Naive thymus-derived CD8-positive, alpha-beta T cell (primary cell): Measurements from ENCODE around the gene CA14. TPM values are rescaled to one million over a fixed set of nuclear protein-coding genes. Genes with fewer than 3 reads are reported as not detected.
"Not testable (repeated sequence)": the region's sequence is repeated elsewhere in the genome, so short reads cannot be mapped to it uniquely, and the experiment has no call there.

Experiments
- ATAC-seq, 2 donors: fragments of 150-1000 bp; cut with Tn5 transposase in 1 of 2; sonication (Bioruptor Pico), chemical (Tn5 transposase) in 1 of 2; 1 replicate in 1 of 2; 2 replicates in 1 of 2; pipeline ENCODE4 v1.10.0; 2021; ENCODE audit warnings: mild to moderate bottlenecking in 2 of 2, moderate library complexity in 2 of 2
- POLR2A ChIA-PET: fragments of 350-600 bp; sonication (Branson Sonifier 250); formaldehyde crosslinking; loops from one replicate; lab custom pipeline; 2021; ENCODE audit warnings: antibody characterized with exemption; lab: Charles Lee
- DNase-seq, 10 donors: peaks; one replicate each; pipeline versions ENCODE4 v3.0.0 to v3.0.0-alpha.2; 2020 to 2022
- H3K27ac Mint-ChIP-seq, 10 donors: one replicate each; pipeline ENCODE4 v1.8.0; 2020 to 2022; ENCODE audit warnings: mild to moderate bottlenecking in 10 of 10, mixed read lengths in 10 of 10, moderate library complexity in 4 of 10, inconsistent platforms in 1 of 10
- H3K27me3 Mint-ChIP-seq, 5 donors: one replicate each; pipeline ENCODE4 v1.8.0; 2021 to 2022; ENCODE audit warnings: mixed read lengths in 5 of 5
- H3K36me3 Mint-ChIP-seq, 3 donors: one replicate each; pipeline ENCODE4 v1.8.0; 2020 to 2022; ENCODE audit warnings: mixed read lengths in 3 of 3, mild to moderate bottlenecking in 2 of 3, inconsistent platforms in 1 of 3
- H3K4me1 Mint-ChIP-seq, 4 donors: one replicate each; pipeline ENCODE4 v1.8.0; 2021 to 2022; ENCODE audit warnings: mixed read lengths in 4 of 4
- H3K4me3 Mint-ChIP-seq, 10 donors: one replicate each; pipeline ENCODE4 v1.8.0; 2020 to 2022; ENCODE audit warnings: mild to moderate bottlenecking in 10 of 10, mixed read lengths in 10 of 10, moderate library complexity in 6 of 10, inconsistent platforms in 1 of 10
- H3K9me3 Mint-ChIP-seq, 9 donors: one replicate each; pipeline ENCODE4 v1.8.0; 2020 to 2022; ENCODE audit warnings: mixed read lengths in 9 of 9, mild to moderate bottlenecking in 3 of 9, inconsistent platforms in 1 of 9, moderate library complexity in 1 of 9
- polyA plus RNA-seq, 3 donors: library from polyadenylated mRNA; unstranded; fragments of 300-500 nt; fragmentation: Illumina TruSeq; gene quantifications; one replicate each; pipeline ENCODE4 v1.2.3, GENCODE V29; 2021
- total RNA-seq, 8 experiments: library from RNA in 2 of 8; stranded (reverse) in 2 of 8; gene quantifications; one replicate each; pipeline ENCODE4 v1.2.3 and lab custom pipeline; 2021 to 2026

CA14 gene
- total RNA-seq (not detected), polyA plus RNA-seq (1 to 10 TPM in 1 of 3 donors, under 1 TPM in 2; 0.20 to 1.0 (median 0.37) TPM), total RNA-seq (lab: John Stamatoyannopoulos, UW) (0 reads per million in 6 experiments)

DNA sequence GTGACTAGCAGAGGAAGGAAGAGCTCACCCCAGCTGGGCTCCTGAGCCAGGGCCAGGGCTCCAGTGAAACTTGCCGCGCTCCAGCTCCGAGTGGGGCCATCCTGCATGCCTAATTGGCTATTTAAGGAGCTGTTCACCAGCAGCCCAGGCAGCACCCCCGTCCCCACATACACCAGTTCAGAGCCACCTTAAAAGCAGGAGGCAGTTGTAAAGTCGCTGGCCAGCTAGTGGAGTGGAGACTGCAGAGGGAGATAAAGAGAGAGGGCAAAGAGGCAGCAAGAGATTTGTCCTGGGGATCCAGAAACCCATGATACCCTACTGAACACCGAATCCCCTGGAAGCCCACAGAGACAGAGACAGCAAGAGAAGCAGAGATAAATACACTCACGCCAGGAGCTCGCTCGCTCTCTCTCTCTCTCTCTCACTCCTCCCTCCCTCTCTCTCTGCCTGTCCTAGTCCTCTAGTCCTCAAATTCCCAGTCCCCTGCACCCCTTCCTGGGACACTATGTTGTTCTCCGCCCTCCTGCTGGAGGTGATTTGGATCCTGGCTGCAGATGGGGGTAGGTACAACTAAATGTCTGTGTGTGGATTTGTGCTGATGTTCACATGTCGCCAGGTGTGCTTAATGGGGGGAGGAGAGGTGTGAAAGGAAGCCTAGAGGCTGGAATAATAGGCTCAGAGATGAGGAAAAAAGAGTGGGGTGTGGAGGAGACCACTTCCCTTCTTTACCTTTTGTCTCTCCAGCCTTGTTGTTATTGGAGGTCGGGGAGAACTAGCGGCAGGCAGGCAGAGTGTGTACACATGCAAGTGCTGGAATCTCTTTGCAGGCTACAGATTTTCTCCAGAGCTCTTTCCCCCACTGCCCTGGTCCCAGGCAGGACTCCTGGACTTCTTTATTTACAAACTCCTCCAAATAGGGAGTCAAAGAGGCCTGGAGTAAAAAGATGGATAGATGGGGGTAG is at the start of gene CA14:
Gene CA14 (plus strand): TSS at position 151 of the 962 bp plus-strand sequence. CDS start 355 bp downstream, at position 506.
- Mint-ChIP-seq H3K4me1 (peaks cover 10 to 24% (median 18%) of the 10 kb centered on the region in 4 donors), H3K36me3 (no peaks in the 10 kb centered on the region), H3K27me3 (peaks cover 6 to 35% (median 33%) of the 10 kb centered on the region in 5 donors), H3K9me3 (no peaks in the 10 kb centered on the region), H3K27ac (peak within 1 kb of the TSS in 5 of 10 donors; percentile 44 to 80 (median 73)), H3K4me3 (peak within 1 kb of the TSS in 3 of 10 donors; percentile 12 to 38 (median 22))
- DNase-seq (no peak), ATAC-seq (no peak)
- POLR2A ChIA-PET = interaction anchor here (0.6 to 2.6 kb wide), 3 partner anchors 11 to 877 kb away, joined by 3 to 11 read pairs (median 5); partner anchors contain the start of gene APH1A

GRCh38 chr1:150208460-150208859 is 49.1 kb upstream of the CA14 start:
- H3K4me3 Mint-ChIP-seq, H3K36me3 Mint-ChIP-seq, DNase-seq, H3K27me3 Mint-ChIP-seq, POLR2A ChIA-PET, H3K9me3 Mint-ChIP-seq, H3K4me1 Mint-ChIP-seq, H3K27ac Mint-ChIP-seq, ATAC-seq: not testable (repeated sequence)

DNA sequence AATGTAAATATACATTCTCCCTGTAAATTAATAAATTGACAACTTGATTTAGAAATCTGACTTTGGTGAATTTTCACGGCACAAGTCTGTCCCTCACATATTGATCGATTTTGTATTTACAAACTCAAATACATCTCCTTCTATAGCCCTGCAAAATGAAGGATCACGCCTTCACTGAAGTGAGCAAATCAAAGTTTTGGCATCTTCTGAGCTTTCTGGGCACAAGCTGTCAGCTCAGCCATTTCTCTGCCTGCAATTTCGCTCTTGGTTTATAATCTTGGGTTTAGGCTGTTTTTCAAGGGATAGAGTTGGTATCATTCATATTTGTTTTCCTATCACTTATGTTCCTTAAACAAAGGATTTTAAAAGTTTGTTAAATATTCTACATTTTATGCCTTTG is 47.5 kb upstream of the CA14 start:
- DNase-seq (no peak), ATAC-seq (no peak)
- no peaks in the 10 kb centered on the region for H3K36me3 Mint-ChIP-seq
- no peaks in the 10 kb centered on the region for H3K9me3 Mint-ChIP-seq
- H3K4me1 Mint-ChIP-seq = peaks cover 3 to 18% (median 15%) of the 10 kb centered on the region in 4 donors
- H3K27me3 Mint-ChIP-seq = peaks cover 0 to 2% (median 0%) of the 10 kb centered on the region in 5 donors
- H3K4me3 Mint-ChIP-seq = no peak overlapping the region
- no peak overlapping the region for H3K27ac Mint-ChIP-seq
- POLR2A ChIA-PET = no interaction called here

DNA sequence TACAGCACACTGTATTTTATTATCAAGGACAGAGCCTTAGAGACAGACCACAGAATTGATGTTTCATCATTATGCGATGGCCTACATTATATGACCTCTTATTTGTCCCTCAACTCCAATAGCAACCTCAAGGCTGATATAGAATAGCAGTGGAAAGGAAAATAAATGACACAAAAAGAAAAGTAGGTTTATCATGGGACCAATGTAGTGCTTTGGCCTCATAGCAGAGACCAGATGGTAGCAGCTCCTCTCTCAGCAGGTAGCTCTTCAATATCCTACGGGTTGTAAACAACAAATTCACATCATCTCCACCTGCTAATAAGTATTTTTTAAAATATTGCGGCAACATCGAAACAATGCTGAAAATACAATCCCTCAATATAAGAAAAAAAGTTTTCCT is 46.9 kb upstream of the CA14 start:
- H3K27me3 Mint-ChIP-seq = peaks cover 0 to 2% (median 0%) of the 10 kb centered on the region in 5 donors
- DNase-seq = no peak
- ATAC-seq = no peak
- H3K9me3 Mint-ChIP-seq = no peaks in the 10 kb centered on the region
- no peak overlapping the region for H3K27ac Mint-ChIP-seq
- peaks cover 3 to 18% (median 15%) of the 10 kb centered on the region in 4 donors for H3K4me1 Mint-ChIP-seq
- POLR2A ChIA-PET = no interaction called here
- no peak overlapping the region for H3K4me3 Mint-ChIP-seq
- H3K36me3 Mint-ChIP-seq = no peaks in the 10 kb centered on the region

GRCh38 chr1:150212070-150212469 is 45.5 kb upstream of the CA14 start:
- Mint-ChIP-seq H3K27ac (no peak overlapping the region), H3K27me3 (no peaks in the 10 kb centered on the region), H3K4me3 (no peak overlapping the region), H3K4me1 (peaks cover 3 to 18% (median 15%) of the 10 kb centered on the region in 4 donors), H3K9me3 (no peaks in the 10 kb centered on the region), H3K36me3 (no peaks in the 10 kb centered on the region)
- DNase-seq (no peak), ATAC-seq (no peak)
- POLR2A ChIA-PET = interaction anchor here (4.3 kb wide), 1 partner anchor 23 kb away, joined by 46 read pairs; the partner anchor contains the start of gene ANP32E

- peak overlapping the region; percentile 92 to 99 (median 95) for H3K27ac Mint-ChIP-seq
- no peaks in the 10 kb centered on the region for H3K27me3 Mint-ChIP-seq
- ATAC-seq (peak; percentile 99), DNase-seq (peak; percentile 81 to 95 (median 88))
- no peaks in the 10 kb centered on the region for H3K9me3 Mint-ChIP-seq
- POLR2A ChIA-PET = interaction anchor here (0.6 to 4.3 kb wide), 4 partner anchors 11 to 63 kb away, joined by 3 to 46 read pairs (median 4); partner anchors contain the start of genes ANP32E and PLEKHO1
- peak overlapping the region; percentile 85 to 96 (median 92) for H3K4me3 Mint-ChIP-seq
- H3K36me3 Mint-ChIP-seq = no peaks in the 10 kb centered on the region
- H3K4me1 Mint-ChIP-seq = peaks cover 3 to 18% (median 15%) of the 10 kb centered on the region in 4 donors
Measured at GRCh38 chr1:150213170-150214098, 44.1 kb upstream of the CA14 start.

DNA sequence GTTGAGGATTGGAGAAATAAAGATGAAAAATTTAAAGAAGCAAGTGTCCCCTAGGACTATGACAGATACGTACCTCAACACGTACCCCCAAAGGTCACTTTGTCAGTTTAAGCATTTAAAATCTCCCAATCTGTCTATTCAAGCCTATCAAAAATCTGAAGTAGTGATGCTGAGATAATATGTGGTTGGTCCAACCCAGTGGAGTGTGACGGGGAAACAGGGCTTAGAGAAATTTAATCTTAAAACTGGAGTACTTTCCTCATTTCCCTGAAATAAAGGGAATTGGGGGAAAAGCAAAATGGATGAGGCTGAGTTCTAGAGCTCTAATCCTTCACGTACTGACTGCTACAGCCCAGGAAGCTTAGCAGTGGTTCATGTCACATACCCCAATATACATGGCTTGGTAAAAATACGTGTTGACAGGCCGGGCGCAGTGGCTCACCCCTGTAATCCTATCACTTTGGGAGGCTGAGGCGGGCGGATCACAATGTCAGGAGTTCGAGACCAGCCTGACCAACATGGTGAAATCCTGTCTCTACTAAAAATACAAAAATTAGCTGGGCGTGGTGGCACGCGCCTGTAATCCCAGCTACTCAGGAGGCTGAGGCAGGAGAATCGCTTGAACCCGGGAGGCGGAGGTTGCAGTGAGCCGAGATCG is 43.3 kb upstream of the CA14 start:
- H3K36me3 Mint-ChIP-seq, DNase-seq, H3K27me3 Mint-ChIP-seq, H3K9me3 Mint-ChIP-seq, ATAC-seq: not testable (repeated sequence)
- POLR2A ChIA-PET = interaction anchor here (0.7 to 4.3 kb wide), 5 partner anchors 10 to 273 kb away, joined by 3 to 46 read pairs (median 3); partner anchors contain the start of genes ANP32E and TARS2
- peaks cover 3 to 18% (median 15%) of the 10 kb centered on the region in 4 donors for H3K4me1 Mint-ChIP-seq
- H3K27ac Mint-ChIP-seq = peak overlapping the region; percentile 92 to 99 (median 95)
- peak overlapping the region; percentile 85 to 96 (median 92) for H3K4me3 Mint-ChIP-seq

DNA sequence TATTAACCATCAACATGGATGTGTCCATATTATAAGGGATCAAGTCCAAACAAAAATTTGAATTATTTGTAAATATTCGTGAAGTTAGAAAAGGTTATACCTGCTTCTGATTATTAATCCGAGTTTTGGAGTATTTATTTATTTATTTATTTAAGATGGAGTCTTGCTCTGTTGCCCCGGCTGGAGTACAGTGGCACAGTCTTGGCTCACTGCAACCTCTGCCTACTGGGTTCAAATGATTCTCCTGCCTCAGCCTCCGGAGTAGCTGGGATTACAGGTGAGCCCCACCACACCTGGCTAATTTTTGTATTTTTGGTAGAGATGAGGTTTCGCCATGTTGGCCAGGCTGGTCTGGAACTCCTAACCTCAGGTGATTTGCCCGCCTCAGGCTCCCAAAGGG is 41.7 kb upstream of the CA14 start:
- H3K4me3 Mint-ChIP-seq, H3K27ac Mint-ChIP-seq, H3K9me3 Mint-ChIP-seq, DNase-seq, H3K27me3 Mint-ChIP-seq, ATAC-seq: not testable (repeated sequence)
- POLR2A ChIA-PET = interaction anchor here (4.3 kb wide), 1 partner anchor 19 kb away, joined by 46 read pairs; the partner anchor contains the start of gene ANP32E
- Mint-ChIP-seq H3K4me1 (peaks cover 3 to 18% (median 15%) of the 10 kb centered on the region in 4 donors), H3K36me3 (peaks cover 0 to 15% (median 5%) of the 10 kb centered on the region in 3 donors)

DNA sequence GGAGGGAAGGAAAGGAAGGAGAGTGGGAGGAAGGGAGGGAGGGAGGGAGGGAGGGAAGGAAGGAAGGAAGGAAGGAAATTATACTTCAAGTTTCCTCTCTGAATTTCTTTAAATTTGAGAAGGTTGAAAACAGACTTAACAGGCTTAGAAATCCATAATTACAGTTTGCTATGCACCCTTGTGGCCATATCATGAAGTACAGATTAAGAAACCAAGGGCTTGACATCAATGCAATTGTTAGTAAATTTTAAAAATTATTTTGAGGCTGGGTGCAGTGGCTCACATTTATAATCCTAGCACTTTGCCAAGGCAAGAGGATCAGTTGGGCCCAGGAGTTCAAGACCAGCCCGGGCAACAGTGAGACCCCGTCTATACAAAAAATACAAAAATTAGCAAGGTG is 36.0 kb upstream of the CA14 start:
- peaks cover 2 to 57% (median 16%) of the 10 kb centered on the region in 3 donors for H3K36me3 Mint-ChIP-seq
- DNase-seq (peak in 3 of 10 donors; percentile 29 to 38 (median 33)), ATAC-seq (peak; percentile 64 to 70)
- H3K9me3 Mint-ChIP-seq = no peaks in the 10 kb centered on the region
- no peak overlapping the region for H3K4me3 Mint-ChIP-seq
- no peaks in the 10 kb centered on the region for H3K27me3 Mint-ChIP-seq
- peak overlapping the region in 1 of 10 donors; percentile 43 for H3K27ac Mint-ChIP-seq
- POLR2A ChIA-PET = interaction anchor here (0.6 kb wide), 1 partner anchor 56 kb away, joined by 4 read pairs; no protein-coding TSS in a partner anchor
- H3K4me1 Mint-ChIP-seq = peaks cover 0 to 6% (median under 1%) of the 10 kb centered on the region in 4 donors

DNA sequence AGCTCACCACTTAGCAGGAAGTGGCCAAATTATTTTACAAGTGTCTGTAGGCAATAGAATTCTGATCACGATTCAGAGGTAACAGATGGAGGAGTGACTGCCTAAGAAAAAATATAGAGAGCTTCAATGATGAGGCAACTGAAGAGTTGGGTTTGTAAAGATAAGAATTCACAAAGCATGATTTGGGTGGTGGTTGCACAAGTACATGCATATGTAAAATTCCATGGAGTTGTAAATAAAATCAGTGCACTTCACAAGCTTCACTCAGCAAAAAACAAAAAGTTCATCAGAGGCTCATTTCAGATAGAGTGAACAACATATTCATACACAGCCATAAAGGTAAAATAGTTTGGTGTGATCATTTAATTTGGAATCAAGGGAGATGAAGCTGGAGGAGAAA is 32.6 kb upstream of the CA14 start:
- H3K27ac Mint-ChIP-seq = peak overlapping the region in 2 of 10 donors; percentile 13 to 36
- ATAC-seq (no peak), DNase-seq (no peak)
- POLR2A ChIA-PET = interaction anchor here (0.5 kb wide), 1 partner anchor 10 kb away, joined by 3 read pairs; no protein-coding TSS in a partner anchor
- no peak overlapping the region for H3K4me3 Mint-ChIP-seq
- H3K9me3 Mint-ChIP-seq = no peaks in the 10 kb centered on the region
- H3K27me3 Mint-ChIP-seq = no peaks in the 10 kb centered on the region
- H3K4me1 Mint-ChIP-seq = peaks cover 0 to 8% (median under 1%) of the 10 kb centered on the region in 4 donors
- H3K36me3 Mint-ChIP-seq = peaks cover 5 to 79% (median 18%) of the 10 kb centered on the region in 3 donors

GRCh38 chr1:150225546-150225945 is 32.0 kb upstream of the CA14 start:
- Mint-ChIP-seq H3K36me3 (peaks cover 5 to 82% (median 15%) of the 10 kb centered on the region in 3 donors), H3K27ac (no peak overlapping the region), H3K9me3 (no peaks in the 10 kb centered on the region), H3K27me3 (no peaks in the 10 kb centered on the region), H3K4me1 (peaks cover 0 to 8% (median under 1%) of the 10 kb centered on the region in 4 donors), H3K4me3 (no peak overlapping the region)
- ATAC-seq (no peak), DNase-seq (no peak)
- POLR2A ChIA-PET = no interaction called here
